ENCODE data around the gene TNF. TPM values are rescaled to one million over a fixed set of nuclear protein-coding genes. Genes with fewer than 3 reads are reported as not detected.
A peak's percentile ranks its signal among the peaks of the same experiment; 100 is the strongest.

Gene TNF
- total and polyA plus RNA-seq, 9 donors = 0.24 to 3.0 (median 0.79) TPM; not detected in 3

DNA sequence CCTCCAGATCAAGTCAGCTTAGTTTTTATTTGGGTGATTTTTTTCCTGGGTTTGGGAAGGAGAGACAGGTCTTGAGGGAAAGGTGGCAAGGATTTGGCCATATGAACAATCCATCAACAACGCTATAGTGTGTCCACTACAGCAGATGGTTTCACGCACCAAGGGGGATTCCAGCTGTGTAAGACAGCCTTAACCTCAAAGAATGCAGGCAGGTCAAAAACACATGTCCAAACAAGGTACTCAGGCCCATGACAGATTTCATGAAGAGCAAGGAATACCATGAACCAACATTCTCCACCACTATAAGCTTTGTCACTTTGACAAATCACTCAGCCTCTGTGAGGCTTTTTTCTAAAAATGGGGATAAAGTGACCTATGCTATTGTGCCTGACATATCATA is 41.6 kb downstream of the TNF start:
- 87 to 91% (median 88%) methylated on average over 2 of the region's 2 CpGs for WGBS, 3 donors
- no peak overlapping the region for H3K4me3 ChIP-seq
- DNase-seq = no peak
- H3K36me3 ChIP-seq = no peaks in the 10 kb centered on the region
- intact Hi-C loops (cut with DNase I) = loop anchor here in 1 of 4 donors (10.0 kb wide), 1 partner anchor 72 kb away; the partner anchor contains the start of genes ATP6V1G2, DDX39B and NFKBIL1
- H3K27ac ChIP-seq = no peak overlapping the region
- H3K4me1 ChIP-seq (ENCODE audit: insufficient read depth) = peaks cover under 1% of the 10 kb centered on the region
- H3K9me3 ChIP-seq = no peaks in the 10 kb centered on the region
- H3K27me3 ChIP-seq = no peaks in the 10 kb centered on the region
- TF ChIP-seq, protein P1, sequence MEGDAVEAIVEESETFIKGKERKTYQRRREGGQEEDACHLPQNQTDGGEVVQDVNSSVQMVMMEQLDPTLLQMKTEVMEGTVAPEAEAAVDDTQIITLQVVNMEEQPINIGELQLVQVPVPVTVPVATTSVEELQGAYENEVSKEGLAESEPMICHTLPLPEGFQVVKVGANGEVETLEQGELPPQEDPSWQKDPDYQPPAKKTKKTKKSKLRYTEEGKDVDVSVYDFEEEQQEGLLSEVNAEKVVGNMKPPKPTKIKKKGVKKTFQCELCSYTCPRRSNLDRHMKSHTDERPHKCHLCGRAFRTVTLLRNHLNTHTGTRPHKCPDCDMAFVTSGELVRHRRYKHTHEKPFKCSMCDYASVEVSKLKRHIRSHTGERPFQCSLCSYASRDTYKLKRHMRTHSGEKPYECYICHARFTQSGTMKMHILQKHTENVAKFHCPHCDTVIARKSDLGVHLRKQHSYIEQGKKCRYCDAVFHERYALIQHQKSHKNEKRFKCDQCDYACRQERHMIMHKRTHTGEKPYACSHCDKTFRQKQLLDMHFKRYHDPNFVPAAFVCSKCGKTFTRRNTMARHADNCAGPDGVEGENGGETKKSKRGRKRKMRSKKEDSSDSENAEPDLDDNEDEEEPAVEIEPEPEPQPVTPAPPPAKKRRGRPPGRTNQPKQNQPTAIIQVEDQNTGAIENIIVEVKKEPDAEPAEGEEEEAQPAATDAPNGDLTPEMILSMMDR (IDR thresholded peaks at IDR 0.05) = no peak
- no peak for TF ChIP-seq POLR2A (IDR thresholded peaks at IDR 0.05)
- no peak for TF ChIP-seq EP300 (IDR thresholded peaks at IDR 0.05)

DNA sequence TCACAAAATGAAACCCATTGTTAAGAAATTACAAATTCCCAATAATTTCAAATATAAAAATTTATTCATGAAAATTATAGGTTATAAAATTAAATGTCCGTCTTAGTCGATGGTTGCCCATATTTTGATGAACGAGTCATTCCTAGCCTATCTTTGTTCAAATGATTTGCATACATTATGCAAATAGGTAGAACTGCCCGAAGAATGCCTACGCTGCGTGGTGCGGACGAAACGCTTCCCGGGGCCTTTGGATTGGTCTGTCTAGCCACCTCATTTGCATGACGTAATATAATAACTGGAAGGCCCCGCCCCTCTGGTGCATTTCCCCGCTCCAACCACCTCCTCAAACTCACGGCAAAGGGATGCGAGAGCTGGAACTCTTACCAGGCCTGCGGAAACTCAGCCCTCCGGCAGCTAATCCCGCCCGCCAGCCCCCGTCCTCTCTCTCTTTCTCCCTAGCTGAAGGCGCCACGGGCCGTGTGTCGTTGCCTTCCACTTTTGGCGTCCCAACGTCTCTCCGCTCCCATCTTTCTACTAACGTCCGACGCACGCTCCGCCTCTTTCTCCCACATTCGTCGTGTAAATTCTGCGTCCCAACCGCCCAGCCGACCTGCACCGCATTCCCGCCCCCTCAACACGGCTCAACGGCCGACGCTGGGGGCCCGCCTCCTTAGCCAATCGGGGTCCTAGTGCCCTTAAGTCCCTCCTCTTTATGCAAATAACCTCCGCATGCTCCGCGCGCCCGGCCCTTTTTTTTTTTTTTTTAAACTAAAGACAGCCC is 44.6 kb downstream of the TNF start:
- peak overlapping the region; percentile 82 for H3K4me3 ChIP-seq
- no peaks in the 10 kb centered on the region for H3K9me3 ChIP-seq
- peak overlapping the region; percentile 82 to 98 for H3K27ac ChIP-seq
- intact Hi-C loops (cut with DNase I) = loop anchor here in 2 of 4 donors (2.0 to 10.0 kb wide), 3 partner anchors 33 to 1653 kb away; partner anchors contain the start of genes ATP6V1G2 (in 1 of the 2), BAG6 (in 1 of the 2), DDX39B (in 1 of the 2) and NFKBIL1 (in 1 of the 2)
- 0 to 1% (median 0%) methylated on average over 50 of the region's 50 CpGs for WGBS, 3 donors
- H3K4me1 ChIP-seq (ENCODE audit: insufficient read depth) = peaks cover 1% of the 10 kb centered on the region
- TF ChIP-seq, protein P1 (IDR thresholded peaks at IDR 0.05) = peak in 1 of 3 donors; percentile 55
- TF ChIP-seq EP300 (IDR thresholded peaks at IDR 0.05) (peak; percentile 10), POLR2A (IDR thresholded peaks at IDR 0.05) (peak; percentile 98)
- peak; percentile 97 to 98 (median 98) for DNase-seq
- H3K27me3 ChIP-seq = no peaks in the 10 kb centered on the region
- H3K36me3 ChIP-seq = no peaks in the 10 kb centered on the region

DNA sequence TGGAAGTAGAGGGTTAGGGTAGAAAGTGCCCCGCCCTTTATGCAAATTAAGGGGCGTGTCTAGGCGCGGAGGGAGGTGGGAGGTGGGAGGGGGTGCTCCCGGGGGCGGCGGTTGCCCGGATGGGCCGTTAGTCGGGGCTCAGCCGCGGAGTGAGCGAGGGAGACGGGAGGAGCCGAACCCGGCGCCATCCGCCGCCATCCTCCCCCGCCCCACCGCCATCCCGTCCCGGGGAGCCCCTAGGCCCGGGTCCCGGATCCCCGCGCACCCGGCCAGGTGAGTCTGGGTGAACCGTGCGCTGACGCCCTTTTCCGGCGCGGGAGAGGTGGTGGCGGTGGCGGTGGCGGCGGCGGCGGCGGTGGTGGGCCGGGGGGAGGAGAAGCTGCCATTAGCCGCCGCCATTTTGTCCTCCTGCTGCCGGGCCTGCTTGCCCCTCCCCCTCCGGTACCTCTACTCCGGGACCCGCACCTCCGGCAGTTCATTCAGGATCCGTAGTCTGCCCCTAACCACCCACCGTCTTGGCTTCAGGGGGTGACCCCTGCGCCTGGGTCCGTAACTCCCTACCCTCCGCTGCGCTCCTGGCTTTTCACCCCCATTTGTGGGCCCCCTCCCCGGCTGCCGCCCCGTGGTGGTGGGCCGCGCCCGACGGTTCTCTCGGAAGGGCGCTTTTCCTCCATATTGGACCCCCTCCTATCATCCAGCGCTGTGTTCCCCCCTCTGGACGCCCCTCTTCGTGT is 45.4 kb downstream of the TNF start, which contains the start of gene PRRC2A:
PRRC2A (plus strand) TSS at position 130 of the 734 bp plus-strand sequence. CDS start 2,075 bp downstream, outside the sequence.
- peak within 1 kb of the TSS; percentile 82 for H3K4me3 ChIP-seq
- intact Hi-C loops (cut with DNase I) = loop anchor here in 2 of 4 donors (2.0 to 5.0 kb wide), 2 partner anchors 32 to 1653 kb away; partner anchors contain the start of gene BAG6 (in 1 of the 2)
- no peaks in the 10 kb centered on the region for H3K27me3 ChIP-seq

GRCh38 chr6:31621320-31621939 is 46.1 kb downstream of the TNF start:
- Histone ChIP-seq H3K4me3 (peak overlapping the region; percentile 82), H3K27me3 (no peaks in the 10 kb centered on the region), H3K36me3 (no peaks in the 10 kb centered on the region), H3K4me1 (ENCODE audit: insufficient read depth) (peaks cover 1% of the 10 kb centered on the region), H3K27ac (peak overlapping the region; percentile 96 to 98), H3K9me3 (no peaks in the 10 kb centered on the region)
- intact Hi-C loops (cut with DNase I) = loop anchor here in 2 of 4 donors (2.0 to 5.0 kb wide), 2 partner anchors 31 to 1654 kb away; partner anchors contain the start of gene BAG6 (in 1 of the 2)
- TF ChIP-seq EP300 (IDR thresholded peaks at IDR 0.05) (no peak), POLR2A (IDR thresholded peaks at IDR 0.05) (no peak)
- TF ChIP-seq, protein P1 (IDR thresholded peaks at IDR 0.05) = no peak
- WGBS, 3 donors = 2 to 4% (median 2%) methylated on average over 15 of the region's 15 CpGs
- DNase-seq = no peak

More for the DNA sequence above, 45.4 kb downstream of the TNF start, which contains the start of gene PRRC2A:
- Histone ChIP-seq H3K9me3 (no peaks in the 10 kb centered on the region), H3K27ac (peak within 1 kb of the TSS; percentile 96 to 98), H3K36me3 (no peaks in the 10 kb centered on the region), H3K4me1 (ENCODE audit: insufficient read depth) (peaks cover 1% of the 10 kb centered on the region)
- TF ChIP-seq POLR2A (IDR thresholded peaks at IDR 0.05) (peak; percentile 65), EP300 (IDR thresholded peaks at IDR 0.05) (no peak)
- 1% methylated on average over 26 to 67 of the region's 67 CpGs for WGBS, 3 donors
- peak in 4 of 5 donors; percentile 83 to 96 (median 96) for DNase-seq

Measured in ovary (tissue), 9 donors.